ENCODE data around the gene PHACTR3.

The PHACTR3 gene

DNA sequence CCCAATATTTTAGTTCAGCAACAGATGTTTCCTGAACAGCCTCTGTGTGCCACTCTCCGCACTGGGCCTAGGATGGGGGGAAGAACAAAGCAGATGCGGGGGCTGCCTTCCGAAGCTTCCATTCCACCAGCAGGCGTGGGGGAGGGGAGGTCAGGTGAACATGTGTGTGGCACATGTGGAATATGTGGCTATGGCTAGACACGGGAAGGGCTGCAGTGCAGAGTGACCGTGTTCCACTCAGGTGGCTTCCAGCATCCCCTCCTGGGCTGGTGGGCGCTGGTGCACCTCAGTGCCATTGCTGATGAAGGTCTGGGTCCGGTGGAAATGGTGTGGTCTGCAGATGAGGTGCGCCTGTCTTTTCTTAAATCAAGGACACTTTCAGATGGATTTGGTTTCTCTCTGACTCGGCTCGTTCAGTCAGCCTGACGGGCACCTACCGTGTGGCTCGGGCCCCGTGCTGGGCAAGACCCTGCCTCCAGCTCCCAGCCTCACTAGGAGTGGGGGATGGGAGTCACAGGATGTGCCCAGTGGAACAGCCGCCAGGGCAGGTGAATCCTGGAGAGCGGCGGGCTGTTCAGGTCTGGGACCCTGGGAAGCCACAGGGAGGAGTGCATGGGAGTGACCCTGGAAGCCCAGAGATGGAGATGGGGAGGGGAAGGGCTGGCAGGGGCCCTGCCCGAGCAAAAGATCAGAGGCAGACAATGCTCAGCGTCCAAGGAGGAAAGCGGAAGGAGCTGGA lies 218.1 kb downstream of the PHACTR3 start:
- TF ChIP-seq, protein P1, sequence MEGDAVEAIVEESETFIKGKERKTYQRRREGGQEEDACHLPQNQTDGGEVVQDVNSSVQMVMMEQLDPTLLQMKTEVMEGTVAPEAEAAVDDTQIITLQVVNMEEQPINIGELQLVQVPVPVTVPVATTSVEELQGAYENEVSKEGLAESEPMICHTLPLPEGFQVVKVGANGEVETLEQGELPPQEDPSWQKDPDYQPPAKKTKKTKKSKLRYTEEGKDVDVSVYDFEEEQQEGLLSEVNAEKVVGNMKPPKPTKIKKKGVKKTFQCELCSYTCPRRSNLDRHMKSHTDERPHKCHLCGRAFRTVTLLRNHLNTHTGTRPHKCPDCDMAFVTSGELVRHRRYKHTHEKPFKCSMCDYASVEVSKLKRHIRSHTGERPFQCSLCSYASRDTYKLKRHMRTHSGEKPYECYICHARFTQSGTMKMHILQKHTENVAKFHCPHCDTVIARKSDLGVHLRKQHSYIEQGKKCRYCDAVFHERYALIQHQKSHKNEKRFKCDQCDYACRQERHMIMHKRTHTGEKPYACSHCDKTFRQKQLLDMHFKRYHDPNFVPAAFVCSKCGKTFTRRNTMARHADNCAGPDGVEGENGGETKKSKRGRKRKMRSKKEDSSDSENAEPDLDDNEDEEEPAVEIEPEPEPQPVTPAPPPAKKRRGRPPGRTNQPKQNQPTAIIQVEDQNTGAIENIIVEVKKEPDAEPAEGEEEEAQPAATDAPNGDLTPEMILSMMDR (IDR thresholded peaks at IDR 0.05): no peak
- Histone ChIP-seq H3K9me3 (ENCODE audit: control insufficient read depth, low read length) (no peaks in the 10 kb centered on the region), H3K4me1 (no peaks in the 10 kb centered on the region), H3K27me3 (ENCODE audit: control insufficient read depth, insufficient read depth, low read length) (no peaks in the 10 kb centered on the region), H3K36me3 (ENCODE audit: control insufficient read depth, insufficient read depth, low read length) (no peaks in the 10 kb centered on the region), H3K4me2 (ENCODE audit: low read length) (no peak overlapping the region), H3K27ac (no peak overlapping the region), H3K4me3 (ENCODE audit: low read depth, low read length) (no peak overlapping the region), H3K79me2 (no peaks in the 10 kb centered on the region), H2AFZ (no peak overlapping the region), H3K9ac (no peak overlapping the region)

DNA sequence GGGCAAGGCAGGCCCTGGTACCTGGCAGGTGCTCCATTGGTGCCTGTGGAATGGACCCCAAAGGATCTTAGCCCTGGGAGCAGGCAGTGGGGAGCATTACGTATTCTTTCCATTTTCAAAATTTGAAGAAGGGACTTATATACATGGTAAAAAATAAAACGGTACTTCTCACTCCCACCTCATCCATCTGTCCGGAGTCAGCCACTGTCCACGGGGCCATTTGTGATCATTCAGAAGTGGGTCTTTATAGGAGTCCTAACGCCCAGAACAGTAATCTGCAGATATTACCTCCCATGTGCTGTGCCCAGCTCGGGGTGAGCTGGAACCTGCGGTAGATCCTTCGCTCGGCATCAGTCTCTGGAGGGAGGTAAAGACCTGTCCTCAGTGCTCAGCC lies 218.7 kb downstream of the PHACTR3 start:
- TF ChIP-seq, protein P1 (IDR thresholded peaks at IDR 0.05): no peak
- no peaks in the 10 kb centered on the region for H3K79me2 ChIP-seq
- H2AFZ ChIP-seq: no peak overlapping the region
- H3K4me2 ChIP-seq (ENCODE audit: low read length): no peak overlapping the region
- H3K4me3 ChIP-seq (ENCODE audit: low read depth, low read length): no peak overlapping the region
- no peak overlapping the region for H3K27ac ChIP-seq
- no peaks in the 10 kb centered on the region for H3K36me3 ChIP-seq (ENCODE audit: control insufficient read depth, insufficient read depth, low read length)
- H3K4me1 ChIP-seq: no peaks in the 10 kb centered on the region
- H3K9ac ChIP-seq: no peak overlapping the region
- H3K27me3 ChIP-seq (ENCODE audit: control insufficient read depth, insufficient read depth, low read length): no peaks in the 10 kb centered on the region
- H3K9me3 ChIP-seq (ENCODE audit: control insufficient read depth, low read length): no peaks in the 10 kb centered on the region

DNA sequence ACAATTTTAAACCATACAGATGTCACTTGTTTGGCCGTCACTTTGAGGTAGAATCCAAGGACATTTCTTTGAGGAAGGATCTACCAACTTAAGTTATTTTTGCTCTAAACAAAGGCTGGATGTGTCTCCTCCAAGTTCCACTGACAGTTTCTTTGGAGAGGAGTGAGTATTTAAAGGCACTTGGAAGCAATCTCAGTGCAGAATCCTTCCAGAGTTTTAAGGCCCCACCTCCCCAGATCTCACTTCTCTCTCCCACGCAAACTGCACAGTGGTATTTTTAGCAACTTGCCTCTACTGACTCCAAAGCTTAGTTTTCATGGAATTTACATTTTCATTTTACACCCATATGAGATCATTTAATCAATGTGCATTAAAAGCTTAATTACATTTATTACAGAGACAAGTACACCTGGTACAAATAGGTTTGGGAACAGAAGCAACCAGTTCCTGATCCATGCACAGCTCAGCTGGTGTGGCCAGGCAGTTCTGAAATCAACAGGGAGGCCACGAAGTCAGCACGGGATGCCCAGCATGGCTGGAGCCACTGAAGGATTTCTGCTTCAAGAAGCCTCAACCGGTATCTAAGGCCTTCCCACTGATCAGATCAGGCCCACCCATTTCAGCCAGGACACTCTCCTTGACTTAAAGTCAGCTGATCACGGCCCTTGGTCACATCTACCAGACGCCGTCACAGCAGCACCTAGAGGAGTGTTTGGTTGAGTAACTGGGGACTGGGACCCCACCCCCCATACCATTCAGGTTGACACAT lies 219.3 kb downstream of the PHACTR3 start:
- TF ChIP-seq, protein P1 (IDR thresholded peaks at IDR 0.05): no peak
- no peak overlapping the region for H3K27ac ChIP-seq
- H3K27me3 ChIP-seq (ENCODE audit: control insufficient read depth, insufficient read depth, low read length): no peaks in the 10 kb centered on the region
- H3K79me2 ChIP-seq: no peaks in the 10 kb centered on the region
- H3K4me1 ChIP-seq: no peaks in the 10 kb centered on the region
- H3K9ac ChIP-seq: no peak overlapping the region
- H3K36me3 ChIP-seq (ENCODE audit: control insufficient read depth, insufficient read depth, low read length): no peaks in the 10 kb centered on the region
- H3K4me3 ChIP-seq (ENCODE audit: low read depth, low read length): no peak overlapping the region
- no peak overlapping the region for H2AFZ ChIP-seq
- no peaks in the 10 kb centered on the region for H3K9me3 ChIP-seq (ENCODE audit: control insufficient read depth, low read length)
- no peak overlapping the region for H3K4me2 ChIP-seq (ENCODE audit: low read length)

DNA sequence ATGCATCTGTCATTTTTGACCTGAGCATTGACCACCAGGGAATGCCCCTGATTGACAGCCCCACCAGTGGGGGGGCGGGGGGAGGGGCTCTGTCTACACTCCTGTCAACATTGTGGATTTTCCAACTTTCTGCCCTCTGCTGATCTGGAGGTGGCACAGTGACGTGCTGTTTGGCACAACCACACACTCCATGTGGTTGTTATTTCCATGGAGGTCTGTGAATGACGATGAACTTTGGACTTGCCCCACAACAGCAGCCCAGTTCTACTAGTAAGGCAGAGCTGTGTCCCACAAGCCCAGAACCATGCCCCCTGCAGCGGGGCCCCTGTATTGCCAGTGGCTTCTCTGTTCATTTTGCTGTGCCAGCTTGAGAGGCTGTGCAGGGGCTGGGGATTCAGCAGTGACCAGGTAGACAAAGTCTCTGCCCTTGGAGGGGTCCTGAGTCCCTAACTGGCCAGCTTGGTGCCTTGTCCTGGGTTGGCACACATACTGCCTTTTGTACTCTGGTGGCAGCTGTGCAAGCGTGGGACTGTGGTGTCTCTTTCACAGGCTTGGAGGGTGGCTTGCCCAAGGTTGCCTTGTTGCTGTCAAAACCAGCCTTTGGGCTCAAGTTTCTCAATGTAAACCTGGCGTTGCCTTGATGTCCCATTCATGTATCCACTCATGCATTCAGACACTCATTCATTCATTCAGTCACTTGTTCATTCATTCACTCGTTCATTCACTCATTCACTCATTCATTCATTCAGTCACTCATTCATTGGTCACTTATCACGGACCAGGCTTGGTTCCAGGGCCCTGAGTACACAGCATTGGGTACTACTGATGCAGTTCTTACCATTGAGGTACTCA lies 220.6 kb downstream of the PHACTR3 start:
- Histone ChIP-seq H3K79me2 (no peaks in the 10 kb centered on the region), H3K4me2 (ENCODE audit: low read length) (no peak overlapping the region), H3K9me3 (ENCODE audit: control insufficient read depth, low read length) (no peaks in the 10 kb centered on the region), H2AFZ (no peak overlapping the region), H3K9ac (no peak overlapping the region), H3K27me3 (ENCODE audit: control insufficient read depth, insufficient read depth, low read length) (no peaks in the 10 kb centered on the region), H3K4me1 (no peaks in the 10 kb centered on the region), H3K36me3 (ENCODE audit: control insufficient read depth, insufficient read depth, low read length) (no peaks in the 10 kb centered on the region), H3K4me3 (ENCODE audit: low read depth, low read length) (no peak overlapping the region), H3K27ac (no peak overlapping the region)
- TF ChIP-seq, protein P1 (IDR thresholded peaks at IDR 0.05): no peak

Measured in parathyroid adenoma (tissue), 2 donors.